Measurements from ENCODE around the gene SGF29. TPM values are rescaled to one million over a fixed set of nuclear protein-coding genes. Genes with fewer than 3 reads are reported as not detected.
"Not testable (repeated sequence)": the region's sequence is repeated elsewhere in the genome, so short reads cannot be mapped to it uniquely, and the experiment has no call there.

The SGF29 gene
- total and polyA plus RNA-seq, 9 of the 15 experiments (the other 6 are each of a cell fraction or from before 2014, with no cell fraction given) = 2.6 to 36.1 (median 21.2) TPM

- H4K20me1 ChIP-seq (replicated peaks; ENCODE audit: control insufficient read depth, insufficient read depth, low read length); ATAC-seq; H2AFZ ChIP-seq (ENCODE audit: low read depth, low read length); CTCF ChIA-PET (ENCODE audit: low intra/inter-chr PET ratio); H3K27me3 ChIP-seq (ENCODE audit: control insufficient read depth in 2 of 2, insufficient read depth in 2 of 2, low read length in 2 of 2); DNase-seq (ENCODE audit: extremely low read depth in 1 of 4, low spot score in 3 of 4); POLR2A ChIA-PET; H3K9ac ChIP-seq (ENCODE audit: insufficient read depth in 1 of 2, low read depth in 2 of 2, low read length in 2 of 2); H3K4me2 ChIP-seq (ENCODE audit: insufficient read depth, low read length); H3K9me1 ChIP-seq (ENCODE audit: control insufficient read depth, insufficient read depth, low read length); H3K36me3 ChIP-seq (ENCODE audit: control insufficient read depth, insufficient read depth, low read length); H3K27ac ChIP-seq (ENCODE audit: extremely low read depth, low read depth, low read length); intact Hi-C loops (cut with micrococcal nuclease); BruUV-seq (replicated peaks); H3K4me3 ChIP-seq; FAIRE-seq; H3K9me3 ChIP-seq (replicated peaks; ENCODE audit: control insufficient read depth, insufficient read depth, low read depth, low read length); H3K79me2 ChIP-seq (ENCODE audit: control insufficient read depth, insufficient read depth, low read length): not testable (repeated sequence)
- WGBS (ENCODE audit: insufficient coverage, low coverage, missing lambda C conversion rate) = 60% methylated on average over 8 of the region's 13 CpGs
- H3K4me1 ChIP-seq (replicated peaks in 1 of 2; ENCODE audit: control insufficient read depth in 2 of 2, insufficient read depth in 2 of 2, low read length in 2 of 2) = peaks cover 11 to 14% of the 10 kb centered on the region in 2 experiments
- in situ Hi-C loops (cut with MboI) = loop anchor here (25.0 kb wide), 4 partner anchors 111 to 1611 kb away; partner anchors contain the start of genes EIF3C and EIF3CL
Observed at GRCh38 chr16:28601589-28601988, 47.9 kb downstream of the SGF29 start.

- H3K9me1 ChIP-seq (ENCODE audit: control insufficient read depth, insufficient read depth, low read length); intact Hi-C loops (cut with micrococcal nuclease); H3K27ac ChIP-seq (ENCODE audit: extremely low read depth, low read depth, low read length); H4K20me1 ChIP-seq (replicated peaks; ENCODE audit: control insufficient read depth, insufficient read depth, low read length); CTCF ChIA-PET (ENCODE audit: low intra/inter-chr PET ratio); H3K27me3 ChIP-seq (ENCODE audit: control insufficient read depth in 2 of 2, insufficient read depth in 2 of 2, low read length in 2 of 2); H3K4me2 ChIP-seq (ENCODE audit: insufficient read depth, low read length); BruUV-seq (replicated peaks); FAIRE-seq; H3K9me3 ChIP-seq (replicated peaks; ENCODE audit: control insufficient read depth, insufficient read depth, low read depth, low read length); DNase-seq (ENCODE audit: extremely low read depth in 1 of 4, low spot score in 3 of 4); H3K9ac ChIP-seq (ENCODE audit: insufficient read depth in 1 of 2, low read depth in 2 of 2, low read length in 2 of 2); H3K4me3 ChIP-seq; H3K79me2 ChIP-seq (ENCODE audit: control insufficient read depth, insufficient read depth, low read length); H2AFZ ChIP-seq (ENCODE audit: low read depth, low read length); ATAC-seq; H3K36me3 ChIP-seq (ENCODE audit: control insufficient read depth, insufficient read depth, low read length): not testable (repeated sequence)
- WGBS (ENCODE audit: insufficient coverage, low coverage, missing lambda C conversion rate) = no CpG with 5 or more reads among the region's 10 CpGs
- peaks cover 10 to 11% of the 10 kb centered on the region in 2 experiments for H3K4me1 ChIP-seq (replicated peaks in 1 of 2; ENCODE audit: control insufficient read depth in 2 of 2, insufficient read depth in 2 of 2, low read length in 2 of 2)
- in situ Hi-C loops (cut with MboI) = loop anchor here (25.0 kb wide), 4 partner anchors 110 to 1610 kb away; partner anchors contain the start of genes EIF3C and EIF3CL
- POLR2A ChIA-PET = interaction anchor here (1.8 kb wide), 1 partner anchor 11 kb away, joined by 6 read pairs; no protein-coding TSS in a partner anchor
Observed at GRCh38 chr16:28602062-28602461, 48.3 kb downstream of the SGF29 start.
